ENCODE results near the gene PHACTR4.
A peak's percentile ranks its signal among the peaks of the same experiment; 100 is the strongest.
"Not testable (repeated sequence)": the region's sequence is repeated elsewhere in the genome, so short reads cannot be mapped to it uniquely, and the experiment has no call there.

PHACTR4 gene

GRCh38 chr1:28505406-28506187, 136.1 kb downstream of the PHACTR4 start, which contains the start of gene RCC1:
Gene RCC1 (plus strand): TSS chr1:28506043. CDS start chr1:28529867, 23,824 bp downstream.
- DNase-seq, result peak; percentile 99

- no peak for DNase-seq
Observed at GRCh38 chr1:28506907-28507246, 137.3 kb downstream of the PHACTR4 start.

GRCh38 chr1:28507247-28507645, 137.7 kb downstream of the PHACTR4 start:
- DNase-seq, result peak; percentile 24

- no peak for DNase-seq
Observed at GRCh38 chr1:28507646-28508434, 138.3 kb downstream of the PHACTR4 start.

GRCh38 chr1:28508435-28508754, 138.9 kb downstream of the PHACTR4 start:
- DNase-seq, result no peak

GRCh38 chr1:28509705-28510272, 140.2 kb downstream of the PHACTR4 start:
- no peak for DNase-seq

- peak; percentile 75 for DNase-seq
Observed at GRCh38 chr1:28510273-28510969, 140.9 kb downstream of the PHACTR4 start.

GRCh38 chr1:28510970-28511440, 141.5 kb downstream of the PHACTR4 start:
- peak; percentile 75 for DNase-seq

- DNase-seq, result peak; percentile 27
Observed at GRCh38 chr1:28512058-28512611, 142.6 kb downstream of the PHACTR4 start.

- not testable (repeated sequence) for DNase-seq
Observed at GRCh38 chr1:28514445-28514933, 144.9 kb downstream of the PHACTR4 start.

GRCh38 chr1:28516518-28516956, 147.0 kb downstream of the PHACTR4 start:
- no peak for DNase-seq

GRCh38 chr1:28517649-28517999, 148.1 kb downstream of the PHACTR4 start:
- DNase-seq, result peak; percentile 74

GRCh38 chr1:28518000-28518744, 148.6 kb downstream of the PHACTR4 start:
- peak; percentile 92 for DNase-seq

- DNase-seq, result peak; percentile 80
Observed at GRCh38 chr1:28518745-28519341, 149.3 kb downstream of the PHACTR4 start.

- no peak for DNase-seq
Observed at GRCh38 chr1:28519946-28520725, 150.6 kb downstream of the PHACTR4 start.

GRCh38 chr1:28520796-28521195, 151.3 kb downstream of the PHACTR4 start:
- DNase-seq, result not testable (repeated sequence)

- peak; percentile 64 for DNase-seq
Observed at GRCh38 chr1:28521502-28522164, 152.1 kb downstream of the PHACTR4 start.

GRCh38 chr1:28522537-28522936, 153.0 kb downstream of the PHACTR4 start:
- DNase-seq, result not testable (repeated sequence)

GRCh38 chr1:28525002-28525642, 155.6 kb downstream of the PHACTR4 start:
- peak; percentile 82 for DNase-seq
